Astrocyte of the cerebellum (primary cell): ENCODE measurements around the gene FAM168A.

ENCODE experiments used
- DNase-seq: peaks from one replicate; pipeline ENCODE4 v3.0.0-alpha.2; 2011; ENCODE audit warnings: low read depth
- H3K4me3 ChIP-seq: 2 replicates; pipeline ENCODE4 v1.5.1; 2011; ENCODE audit warnings: mild to moderate bottlenecking, low read depth, low read length, moderate library complexity
- CTCF ChIP-seq: IDR thresholded peaks from 2 replicates; pipeline ENCODE4 v1.5.1; 2012; ENCODE audit warnings: low read length, low read depth, moderate library complexity, mild to moderate bottlenecking; ENCODE audit errors: missing control alignments
- in situ Hi-C: cut with HindIII; loops from 2 replicates; pipeline ENCODE4 v1.10.0; 2017; ENCODE audit warnings: low sequenced_read_pairs

The FAM168A gene

GRCh38 chr11:73402834-73403185, 195.1 kb downstream of the FAM168A start:
- no peak for TF ChIP-seq CTCF
- DNase-seq: no peak
- H3K4me3 ChIP-seq: no peak overlapping the region
- in situ Hi-C loops: no loop called here

- no peak for DNase-seq
- TF ChIP-seq CTCF: no peak
- in situ Hi-C loops: no loop called here
- no peak overlapping the region for H3K4me3 ChIP-seq
These were observed 195.7 kb downstream of the FAM168A start for GRCh38 chr11:73401924-73402833.

DNA sequence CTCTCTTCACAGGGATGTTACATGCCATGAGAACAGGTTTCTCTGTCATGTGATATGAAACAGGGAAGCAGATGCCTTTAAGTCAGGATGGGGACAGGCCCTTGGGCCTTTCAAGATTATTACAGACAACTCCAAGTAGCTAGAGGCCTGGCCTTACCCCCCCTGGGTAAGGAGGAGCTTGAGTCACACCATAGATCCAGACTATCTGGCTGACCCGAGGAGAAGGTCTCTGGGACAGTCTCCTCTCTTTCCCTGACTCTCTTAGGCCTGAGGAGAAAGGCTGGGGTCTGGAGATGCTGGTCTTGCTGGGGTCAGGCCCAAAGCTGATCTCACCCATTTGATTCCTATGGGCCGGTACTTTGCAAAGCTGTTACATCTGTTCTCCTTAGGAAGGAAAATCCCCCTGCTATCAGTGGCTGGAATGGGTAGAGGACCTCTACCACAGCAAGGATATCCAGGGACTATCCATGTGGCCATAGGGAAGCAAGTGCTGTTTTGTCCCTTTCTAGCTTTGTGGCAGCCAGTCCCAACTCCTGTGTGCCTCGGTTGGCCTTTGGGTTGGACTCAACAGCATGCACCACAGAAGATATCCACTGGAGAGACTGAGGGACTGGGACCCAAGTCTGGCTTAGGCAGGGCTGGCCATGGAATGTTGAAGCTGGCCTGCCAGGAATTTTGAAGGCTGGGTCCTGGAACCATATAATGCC, 196.5 kb downstream of the FAM168A start:
- no peak for DNase-seq
- in situ Hi-C loops: no loop called here
- H3K4me3 ChIP-seq: no peak overlapping the region
- TF ChIP-seq CTCF: no peak

GRCh38 chr11:73400293-73400692, 197.6 kb downstream of the FAM168A start:
- in situ Hi-C loops: no loop called here
- H3K4me3 ChIP-seq: no peak overlapping the region
- DNase-seq: no peak
- no peak for TF ChIP-seq CTCF

- H3K4me3 ChIP-seq: no peak overlapping the region
- TF ChIP-seq CTCF: no peak
- in situ Hi-C loops: no loop called here
- no peak for DNase-seq
These were observed 198.3 kb downstream of the FAM168A start for GRCh38 chr11:73399636-73400035.

DNA sequence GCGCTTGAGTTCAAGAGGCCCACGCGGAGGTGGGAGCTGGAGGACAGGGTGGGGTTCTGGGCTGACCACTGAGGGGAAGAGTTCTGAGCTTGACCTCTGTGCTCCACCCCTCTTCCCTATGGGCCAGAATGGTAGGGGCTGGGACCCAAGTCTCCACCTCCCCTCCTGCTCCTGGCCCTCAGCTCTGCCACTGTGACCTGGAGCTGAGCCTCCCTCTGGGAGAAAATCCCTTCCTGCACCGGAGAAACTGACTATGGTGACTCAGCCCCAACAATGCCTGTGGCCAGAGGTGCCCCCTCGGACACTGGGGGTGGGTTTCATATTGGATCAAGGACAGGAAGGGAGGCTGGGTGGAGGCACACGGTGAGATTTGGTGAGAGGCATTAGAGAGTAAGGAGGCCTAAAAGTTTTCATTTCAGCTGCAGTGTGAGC, 198.7 kb downstream of the FAM168A start:
- no peak for TF ChIP-seq CTCF
- no peak for DNase-seq
- no peak overlapping the region for H3K4me3 ChIP-seq
- in situ Hi-C loops: no loop called here
